Neural cell (in vitro differentiated cells): ENCODE measurements around the gene TOM1L1. TPM values are rescaled to one million over a fixed set of nuclear protein-coding genes. Genes with fewer than 3 reads are reported as not detected.

ENCODE experiments used
- H2AFZ ChIP-seq: fragments of 200-600, 300-800 bp; sonication (generic), shearing (Covaris generic); 2 replicates; pipeline ENCODE4 v1.6.0; 2014; ENCODE audit warnings: low read depth, mild to moderate bottlenecking, antibody characterized with exemption, low read length, moderate library complexity
- H3F3A ChIP-seq: fragments of 200-600 bp; shearing (Covaris generic); 2 replicates; pipeline ENCODE4 v1.6.1; 2016; ENCODE audit warnings: mild to moderate bottlenecking, moderate library complexity, mixed read lengths, antibody characterized with exemption, low read length; ENCODE audit not compliant: insufficient read depth, poor library complexity, severe bottlenecking
- H3K27ac ChIP-seq: fragments of 200-600, 300-800 bp; sonication (generic), shearing (Covaris generic); 2 replicates; pipeline ENCODE4 v1.5.1; 2014; ENCODE audit warnings: mild to moderate bottlenecking, low read length, moderate library complexity
- H3K27me3 ChIP-seq: fragments of 300-800, 200-600 bp; sonication (generic), shearing (Covaris generic); 2 replicates; pipeline ENCODE4 v1.6.0; 2014; ENCODE audit warnings: mild to moderate bottlenecking, low read depth, low read length, moderate library complexity; ENCODE audit not compliant: insufficient read depth
- H3K36me3 ChIP-seq: fragments of 300-800, 200-600 bp; sonication (generic), shearing (Covaris generic); 2 replicates; pipeline ENCODE4 v1.5.1; 2014; ENCODE audit warnings: mild to moderate bottlenecking, antibody characterized with exemption, low read length, moderate library complexity; ENCODE audit not compliant: insufficient read depth
- H3K4me2 ChIP-seq: fragments of 300-800, 200-600 bp; sonication (generic), shearing (Covaris generic); 2 replicates; pipeline ENCODE4 v1.6.0; 2014; ENCODE audit warnings: mild to moderate bottlenecking, low read length
- H3K4me3 ChIP-seq: fragments of 300-800, 200-600 bp; sonication (generic), shearing (Covaris generic); 2 replicates; pipeline ENCODE4 v1.5.1; 2014; ENCODE audit warnings: mild to moderate bottlenecking, low read length, moderate library complexity
- H3K79me2 ChIP-seq: fragments of 200-600 bp; shearing (Covaris generic); replicated peaks from 2 replicates; pipeline ENCODE4 v1.6.0; 2014; ENCODE audit warnings: mild to moderate bottlenecking, low read length, moderate library complexity; ENCODE audit not compliant: insufficient read depth
- H3K9ac ChIP-seq: fragments of 300-800, 200-600 bp; sonication (generic), shearing (Covaris generic); 2 replicates; pipeline ENCODE4 v1.6.1; 2016; ENCODE audit warnings: mild to moderate bottlenecking, low read length, mixed read lengths
- H3K9me2 ChIP-seq: fragments of 200-600 bp; shearing (Covaris generic); 2 replicates; pipeline ENCODE4 v1.6.1; 2016; ENCODE audit warnings: mild to moderate bottlenecking, low read length, mixed read lengths; ENCODE audit not compliant: insufficient read depth
- H3K9me3 ChIP-seq: fragments of 200-600, 300-800 bp; sonication (generic), shearing (Covaris generic); 2 replicates; pipeline ENCODE4 v1.6.1; 2016; ENCODE audit warnings: mild to moderate bottlenecking, mixed run types, low read length, moderate library complexity, mixed read lengths
- H4K20me1 ChIP-seq: fragments of 200-600 bp; shearing (Covaris generic); 2 replicates; pipeline ENCODE4 v1.6.1; 2016; ENCODE audit warnings: mild to moderate bottlenecking, mixed run types; ENCODE audit not compliant: insufficient read depth
- EP300 ChIP-seq: fragments of 450-650 bp; conservative IDR thresholded peaks from 2 replicates; pipeline ENCODE4 v1.6.1; 2014; ENCODE audit warnings: antibody characterized with exemption, mild to moderate bottlenecking, moderate library complexity; ENCODE audit not compliant: poor library complexity, severe bottlenecking
- EZH2 ChIP-seq: fragments of 200-600, 300-800 bp; shearing (Covaris generic), sonication (generic); IDR thresholded peaks from 2 replicates; pipeline ENCODE4 v1.6.1; 2014; ENCODE audit warnings: antibody characterized with exemption, low read length, borderline replicate concordance, mild to moderate bottlenecking; ENCODE audit not compliant: insufficient read depth, poor library complexity, severe bottlenecking
- MXI1 ChIP-seq: fragments of 450-650 bp; conservative IDR thresholded peaks from 2 replicates; pipeline ENCODE4 v1.6.1; 2014; ENCODE audit warnings: antibody characterized with exemption, mild to moderate bottlenecking; ENCODE audit not compliant: poor library complexity, severe bottlenecking
- POLR2AphosphoS5 ChIP-seq: IDR thresholded peaks from 2 replicates; pipeline ENCODE4 v1.6.1; 2012
- RAD21 ChIP-seq: fragments of 450-650 bp; conservative IDR thresholded peaks from 2 replicates; pipeline ENCODE4 v1.6.1; 2014; ENCODE audit warnings: antibody characterized with exemption, mild to moderate bottlenecking, moderate library complexity
- SMC3 ChIP-seq: fragments of 450-650 bp; conservative IDR thresholded peaks from 2 replicates; pipeline ENCODE4 v1.6.1; 2014; ENCODE audit warnings: antibody characterized with exemption, mild to moderate bottlenecking, moderate library complexity; ENCODE audit not compliant: poor library complexity
- TAF1 ChIP-seq: IDR thresholded peaks from 2 replicates; pipeline ENCODE4 v1.6.1; 2012; ENCODE audit warnings: low read depth
- polyA plus RNA-seq: library from polyadenylated mRNA; depleted of rRNA; stranded (reverse); fragments of >200 nt; gene quantifications from 2 replicates; pipeline ENCODE4 v1.2.3, GENCODE V29; 2014
- TF ChIP-seq, protein P1 (sequence below): fragments of 450-650 bp; IDR thresholded peaks from 2 replicates; pipeline ENCODE4 v1.5.1; 2014; ENCODE audit warnings: antibody characterized with exemption, mild to moderate bottlenecking, moderate library complexity; ENCODE audit not compliant: poor library complexity, severe bottlenecking
- TF ChIP-seq, protein P2 (sequence below): IDR thresholded peaks from 2 replicates; pipeline ENCODE4 v1.6.1; 2012; ENCODE audit warnings: borderline replicate concordance

The TOM1L1 gene
- polyA plus RNA-seq, 1 donor from 2014 or later, result 13.6 TPM

DNA sequence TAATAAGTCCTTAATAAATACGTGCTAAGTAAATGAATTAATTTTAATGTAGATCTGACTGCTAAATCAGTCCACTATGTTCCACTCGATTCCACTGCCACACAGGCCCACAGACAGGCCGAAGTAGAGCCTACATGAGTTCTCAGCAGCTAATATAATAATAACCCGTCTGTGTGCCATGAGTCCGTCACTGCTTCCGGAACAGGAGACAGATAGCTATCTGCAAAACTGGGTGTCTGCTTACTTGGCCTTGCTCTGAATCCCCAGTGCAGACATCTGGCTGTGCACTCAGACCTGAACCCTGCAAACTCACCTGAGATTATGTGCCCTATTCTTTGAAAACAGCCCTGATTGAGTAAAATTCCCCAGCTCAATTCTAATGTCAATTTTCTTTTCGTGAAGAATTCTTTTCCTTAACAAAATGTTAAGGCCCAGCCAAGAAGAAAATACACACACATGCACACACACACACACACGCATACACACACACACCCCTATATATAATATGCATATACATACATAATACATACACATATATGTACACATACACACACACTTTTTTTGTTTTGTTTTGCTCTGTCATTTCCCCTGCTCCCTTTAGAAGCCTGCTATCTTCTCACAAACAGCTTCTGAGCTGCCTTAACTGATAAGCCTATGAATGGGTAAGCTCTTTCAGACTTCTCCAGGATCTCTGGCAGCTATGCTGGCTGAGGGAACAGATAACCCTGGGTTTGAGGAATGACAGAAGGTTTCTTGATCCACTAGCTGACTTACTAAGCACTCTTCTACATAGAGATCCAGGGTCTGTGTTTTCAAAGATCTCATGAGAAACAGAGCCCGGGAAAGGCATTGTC lies 39.8 kb upstream of the TOM1L1 start:
- Histone ChIP-seq H3K9me3 (no peaks in the 10 kb centered on the region), H3K27ac (no peak overlapping the region), H3K36me3 (no peaks in the 10 kb centered on the region), H3K4me3 (no peak overlapping the region), H3K9ac (no peak overlapping the region), H4K20me1 (no peaks in the 10 kb centered on the region), H3K4me2 (no peak overlapping the region), H3F3A (no peaks in the 10 kb centered on the region), H3K27me3 (no peaks in the 10 kb centered on the region), H3K9me2 (no peaks in the 10 kb centered on the region), H3K79me2 (no peaks in the 10 kb centered on the region), H2AFZ (no peak overlapping the region)
- TF ChIP-seq, protein P1, sequence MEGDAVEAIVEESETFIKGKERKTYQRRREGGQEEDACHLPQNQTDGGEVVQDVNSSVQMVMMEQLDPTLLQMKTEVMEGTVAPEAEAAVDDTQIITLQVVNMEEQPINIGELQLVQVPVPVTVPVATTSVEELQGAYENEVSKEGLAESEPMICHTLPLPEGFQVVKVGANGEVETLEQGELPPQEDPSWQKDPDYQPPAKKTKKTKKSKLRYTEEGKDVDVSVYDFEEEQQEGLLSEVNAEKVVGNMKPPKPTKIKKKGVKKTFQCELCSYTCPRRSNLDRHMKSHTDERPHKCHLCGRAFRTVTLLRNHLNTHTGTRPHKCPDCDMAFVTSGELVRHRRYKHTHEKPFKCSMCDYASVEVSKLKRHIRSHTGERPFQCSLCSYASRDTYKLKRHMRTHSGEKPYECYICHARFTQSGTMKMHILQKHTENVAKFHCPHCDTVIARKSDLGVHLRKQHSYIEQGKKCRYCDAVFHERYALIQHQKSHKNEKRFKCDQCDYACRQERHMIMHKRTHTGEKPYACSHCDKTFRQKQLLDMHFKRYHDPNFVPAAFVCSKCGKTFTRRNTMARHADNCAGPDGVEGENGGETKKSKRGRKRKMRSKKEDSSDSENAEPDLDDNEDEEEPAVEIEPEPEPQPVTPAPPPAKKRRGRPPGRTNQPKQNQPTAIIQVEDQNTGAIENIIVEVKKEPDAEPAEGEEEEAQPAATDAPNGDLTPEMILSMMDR, result no peak
- no peak for TF ChIP-seq TAF1
- no peak for TF ChIP-seq EZH2
- no peak for TF ChIP-seq MXI1
- TF ChIP-seq, protein P2, sequence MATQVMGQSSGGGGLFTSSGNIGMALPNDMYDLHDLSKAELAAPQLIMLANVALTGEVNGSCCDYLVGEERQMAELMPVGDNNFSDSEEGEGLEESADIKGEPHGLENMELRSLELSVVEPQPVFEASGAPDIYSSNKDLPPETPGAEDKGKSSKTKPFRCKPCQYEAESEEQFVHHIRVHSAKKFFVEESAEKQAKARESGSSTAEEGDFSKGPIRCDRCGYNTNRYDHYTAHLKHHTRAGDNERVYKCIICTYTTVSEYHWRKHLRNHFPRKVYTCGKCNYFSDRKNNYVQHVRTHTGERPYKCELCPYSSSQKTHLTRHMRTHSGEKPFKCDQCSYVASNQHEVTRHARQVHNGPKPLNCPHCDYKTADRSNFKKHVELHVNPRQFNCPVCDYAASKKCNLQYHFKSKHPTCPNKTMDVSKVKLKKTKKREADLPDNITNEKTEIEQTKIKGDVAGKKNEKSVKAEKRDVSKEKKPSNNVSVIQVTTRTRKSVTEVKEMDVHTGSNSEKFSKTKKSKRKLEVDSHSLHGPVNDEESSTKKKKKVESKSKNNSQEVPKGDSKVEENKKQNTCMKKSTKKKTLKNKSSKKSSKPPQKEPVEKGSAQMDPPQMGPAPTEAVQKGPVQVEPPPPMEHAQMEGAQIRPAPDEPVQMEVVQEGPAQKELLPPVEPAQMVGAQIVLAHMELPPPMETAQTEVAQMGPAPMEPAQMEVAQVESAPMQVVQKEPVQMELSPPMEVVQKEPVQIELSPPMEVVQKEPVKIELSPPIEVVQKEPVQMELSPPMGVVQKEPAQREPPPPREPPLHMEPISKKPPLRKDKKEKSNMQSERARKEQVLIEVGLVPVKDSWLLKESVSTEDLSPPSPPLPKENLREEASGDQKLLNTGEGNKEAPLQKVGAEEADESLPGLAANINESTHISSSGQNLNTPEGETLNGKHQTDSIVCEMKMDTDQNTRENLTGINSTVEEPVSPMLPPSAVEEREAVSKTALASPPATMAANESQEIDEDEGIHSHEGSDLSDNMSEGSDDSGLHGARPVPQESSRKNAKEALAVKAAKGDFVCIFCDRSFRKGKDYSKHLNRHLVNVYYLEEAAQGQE, result no peak
- TF ChIP-seq POLR2AphosphoS5, result no peak
- TF ChIP-seq SMC3, result no peak
- TF ChIP-seq RAD21, result no peak
- no peak for TF ChIP-seq EP300

DNA sequence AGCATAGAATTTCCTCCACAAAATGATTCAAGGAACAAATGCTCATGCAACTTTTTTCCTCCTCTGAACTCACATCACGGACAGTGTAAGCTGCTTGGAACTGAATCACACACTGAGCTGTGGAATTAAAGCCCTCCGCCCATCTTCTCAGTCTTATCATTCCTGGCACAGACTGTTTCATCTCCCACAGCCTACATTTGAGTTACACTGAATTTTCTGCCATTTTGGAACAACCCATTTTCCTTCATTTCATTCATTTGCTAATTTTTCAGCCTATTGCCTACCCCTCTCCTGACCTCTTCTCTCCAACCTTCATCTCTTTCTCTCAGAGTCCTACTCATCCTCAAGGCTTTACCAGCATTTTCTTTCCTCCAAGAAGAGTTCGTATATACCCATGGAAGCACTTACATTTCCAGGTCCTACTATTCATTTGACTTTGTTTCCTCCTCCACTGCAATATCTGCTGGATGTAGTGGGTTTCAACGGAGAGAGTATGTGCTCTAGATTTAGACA lies 39.1 kb upstream of the TOM1L1 start:
- TF ChIP-seq TAF1, result no peak
- TF ChIP-seq POLR2AphosphoS5, result no peak
- TF ChIP-seq EZH2, result no peak
- TF ChIP-seq, protein P1, result no peak
- no peak for TF ChIP-seq MXI1
- no peak for TF ChIP-seq SMC3
- no peak for TF ChIP-seq RAD21
- TF ChIP-seq EP300, result no peak
- TF ChIP-seq, protein P2, result no peak
- Histone ChIP-seq H3K36me3 (no peaks in the 10 kb centered on the region), H3K9ac (no peak overlapping the region), H3F3A (no peaks in the 10 kb centered on the region), H2AFZ (no peak overlapping the region), H3K27ac (no peak overlapping the region), H3K4me2 (no peak overlapping the region), H3K27me3 (no peaks in the 10 kb centered on the region), H3K9me3 (no peaks in the 10 kb centered on the region), H3K79me2 (no peaks in the 10 kb centered on the region), H3K9me2 (no peaks in the 10 kb centered on the region), H4K20me1 (no peaks in the 10 kb centered on the region), H3K4me3 (no peak overlapping the region)
